ENCODE data around the gene NT5DC2. TPM values are rescaled to one million over a fixed set of nuclear protein-coding genes. Genes with fewer than 3 reads are reported as not detected.

Gene NT5DC2
- total RNA-seq, 1 donor from 2014 or later: 84.1 TPM

- DNase-seq: no peak
- no peak for ATAC-seq (ENCODE audit: poor library complexity)
- intact Hi-C loops (cut with DNase I): loop anchor here (5.0 kb wide), 1 partner anchor 55 kb away; the partner anchor contains the start of gene UQCC5
These were observed 51.7 kb downstream of the NT5DC2 start for GRCh38 chr3:52481819-52482521.

GRCh38 chr3:52480768-52481715 lies 52.6 kb downstream of the NT5DC2 start:
- no peak for ATAC-seq (ENCODE audit: poor library complexity)
- no peak for DNase-seq
- intact Hi-C loops (cut with DNase I): loop anchor here (5.0 kb wide), 1 partner anchor 56 kb away; the partner anchor contains the start of gene UQCC5

GRCh38 chr3:52479877-52480575 lies 53.6 kb downstream of the NT5DC2 start:
- DNase-seq: no peak
- intact Hi-C loops (cut with DNase I): loop anchor here (5.0 kb wide), 1 partner anchor 57 kb away; the partner anchor contains the start of gene UQCC5
- ATAC-seq (ENCODE audit: poor library complexity): no peak

GRCh38 chr3:52479037-52479876 lies 54.4 kb downstream of the NT5DC2 start:
- intact Hi-C loops (cut with DNase I): no loop called here
- DNase-seq (no peak), ATAC-seq (ENCODE audit: poor library complexity) (no peak)

- no peak for DNase-seq
- intact Hi-C loops (cut with DNase I): no loop called here
- ATAC-seq (ENCODE audit: poor library complexity): no peak
These were observed 55.9 kb downstream of the NT5DC2 start for GRCh38 chr3:52477796-52478095.

- intact Hi-C loops (cut with DNase I): no loop called here
- ATAC-seq (ENCODE audit: poor library complexity): no peak
- no peak for DNase-seq
These were observed 56.4 kb downstream of the NT5DC2 start for GRCh38 chr3:52477076-52477795.

Other genes with a start within 250 kb of the NT5DC2 start
- gene GLYCTK, start 246.0 kb downstream of the NT5DC2 start, total RNA-seq: 5.3 TPM
- gene DNAH1, start 217.5 kb downstream of the NT5DC2 start, total RNA-seq: 1.9 TPM
- 46.2 TPM for gene BAP1, start 123.8 kb downstream of the NT5DC2 start, total RNA-seq
- 16.8 TPM for gene PHF7, start 123.2 kb downstream of the NT5DC2 start, total RNA-seq
- 10.4 TPM for gene SEMA3G, start 88.8 kb downstream of the NT5DC2 start, total RNA-seq
- gene TNNC1, start 79.8 kb downstream of the NT5DC2 start, total RNA-seq: 7,948 TPM
- gene NISCH, start 78.3 kb downstream of the NT5DC2 start, total RNA-seq: 46.0 TPM
- 74.7 TPM for gene STAB1, start 38.5 kb downstream of the NT5DC2 start, total RNA-seq
- 71.2 TPM for gene UQCC5, start 2.7 kb upstream of the NT5DC2 start, total RNA-seq
- gene PBRM1, start 152.1 kb upstream of the NT5DC2 start, total RNA-seq: 45.1 TPM
- 27.2 TPM for gene GNL3, start 152.2 kb upstream of the NT5DC2 start, total RNA-seq
- 29.7 TPM for gene GLT8D1, start 171.9 kb upstream of the NT5DC2 start, total RNA-seq
- 78.7 TPM for gene SPCS1, start 172.2 kb upstream of the NT5DC2 start, total RNA-seq
- gene NEK4, start 237.1 kb upstream of the NT5DC2 start, total RNA-seq: 19.5 TPM
- not detected for gene ITIH1, start 243.7 kb upstream of the NT5DC2 start, total RNA-seq

Measured in Right ventricle myocardium superior (tissue), 1 donor.